ENCODE measurements around the gene DOCK1. TPM values are rescaled to one million over a fixed set of nuclear protein-coding genes. Genes with fewer than 3 reads are reported as not detected.

Gene DOCK1
- total RNA-seq, 4 donors from 2014 or later: 50.8 to 59.0 (median 53.6) TPM

GRCh38 chr10:127033216-127034033, 128.2 kb downstream of the DOCK1 start:
- Histone ChIP-seq H3K4me1 (no peaks in the 10 kb centered on the region), H3K27me3 (no peaks in the 10 kb centered on the region), H3K4me3 (no peak overlapping the region), H3K9me3 (no peaks in the 10 kb centered on the region), H3K27ac (no peak overlapping the region), H3K36me3 (peaks cover 0 to 98% of the 10 kb centered on the region in 2 donors)
- no peak for ATAC-seq
- 64 to 86% methylated on average over 7 to 8 of the region's 12 CpGs for WGBS, 2 donors (ENCODE audit: low coverage in 1 of 2)
- no peak for TF ChIP-seq POLR2A (IDR thresholded peaks at IDR 0.05)
- no peak for TF ChIP-seq EP300 (IDR thresholded peaks at IDR 0.05)

GRCh38 chr10:127034034-127034633, 128.9 kb downstream of the DOCK1 start:
- no peak for ATAC-seq
- Histone ChIP-seq H3K9me3 (no peaks in the 10 kb centered on the region), H3K27me3 (no peaks in the 10 kb centered on the region), H3K36me3 (peaks cover 0 to 98% of the 10 kb centered on the region in 2 donors), H3K4me3 (no peak overlapping the region), H3K4me1 (no peaks in the 10 kb centered on the region), H3K27ac (no peak overlapping the region)
- TF ChIP-seq, protein P1, sequence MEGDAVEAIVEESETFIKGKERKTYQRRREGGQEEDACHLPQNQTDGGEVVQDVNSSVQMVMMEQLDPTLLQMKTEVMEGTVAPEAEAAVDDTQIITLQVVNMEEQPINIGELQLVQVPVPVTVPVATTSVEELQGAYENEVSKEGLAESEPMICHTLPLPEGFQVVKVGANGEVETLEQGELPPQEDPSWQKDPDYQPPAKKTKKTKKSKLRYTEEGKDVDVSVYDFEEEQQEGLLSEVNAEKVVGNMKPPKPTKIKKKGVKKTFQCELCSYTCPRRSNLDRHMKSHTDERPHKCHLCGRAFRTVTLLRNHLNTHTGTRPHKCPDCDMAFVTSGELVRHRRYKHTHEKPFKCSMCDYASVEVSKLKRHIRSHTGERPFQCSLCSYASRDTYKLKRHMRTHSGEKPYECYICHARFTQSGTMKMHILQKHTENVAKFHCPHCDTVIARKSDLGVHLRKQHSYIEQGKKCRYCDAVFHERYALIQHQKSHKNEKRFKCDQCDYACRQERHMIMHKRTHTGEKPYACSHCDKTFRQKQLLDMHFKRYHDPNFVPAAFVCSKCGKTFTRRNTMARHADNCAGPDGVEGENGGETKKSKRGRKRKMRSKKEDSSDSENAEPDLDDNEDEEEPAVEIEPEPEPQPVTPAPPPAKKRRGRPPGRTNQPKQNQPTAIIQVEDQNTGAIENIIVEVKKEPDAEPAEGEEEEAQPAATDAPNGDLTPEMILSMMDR (IDR thresholded peaks at IDR 0.05): no peak
- TF ChIP-seq POLR2AphosphoS5 (IDR thresholded peaks at IDR 0.05) (no peak), POLR2A (IDR thresholded peaks at IDR 0.05) (no peak), EP300 (IDR thresholded peaks at IDR 0.05) (no peak)
- WGBS, 2 donors (ENCODE audit: low coverage in 1 of 2): 63 to 83% methylated on average over 2 to 4 of the region's 7 CpGs

GRCh38 chr10:127034790-127035189, 129.6 kb downstream of the DOCK1 start:
- H3K36me3 ChIP-seq: peaks cover 0 to 98% of the 10 kb centered on the region in 2 donors
- no peak overlapping the region for H3K27ac ChIP-seq
- H3K9me3 ChIP-seq: no peaks in the 10 kb centered on the region
- WGBS, 2 donors (ENCODE audit: low coverage in 1 of 2): 71 to 95% methylated on average over 2 to 4 of the region's 5 CpGs
- no peak overlapping the region for H3K4me3 ChIP-seq
- TF ChIP-seq POLR2A (IDR thresholded peaks at IDR 0.05): no peak
- TF ChIP-seq POLR2AphosphoS5 (IDR thresholded peaks at IDR 0.05): no peak
- TF ChIP-seq, protein P1 (IDR thresholded peaks at IDR 0.05): no peak
- no peak for TF ChIP-seq EP300 (IDR thresholded peaks at IDR 0.05)
- H3K4me1 ChIP-seq: no peaks in the 10 kb centered on the region
- H3K27me3 ChIP-seq: no peaks in the 10 kb centered on the region
- no peak for ATAC-seq

- 100% methylated on average over 2 to 4 of the region's 4 CpGs for WGBS, 2 donors (ENCODE audit: low coverage in 1 of 2)
- Histone ChIP-seq H3K27ac (no peak overlapping the region), H3K27me3 (no peaks in the 10 kb centered on the region), H3K36me3 (peaks cover 0 to 98% of the 10 kb centered on the region in 2 donors), H3K4me3 (no peak overlapping the region), H3K9me3 (no peaks in the 10 kb centered on the region), H3K4me1 (no peaks in the 10 kb centered on the region)
- TF ChIP-seq POLR2AphosphoS5 (IDR thresholded peaks at IDR 0.05) (no peak), POLR2A (IDR thresholded peaks at IDR 0.05) (no peak), EP300 (IDR thresholded peaks at IDR 0.05) (no peak)
- TF ChIP-seq, protein P1 (IDR thresholded peaks at IDR 0.05): no peak
- no peak for ATAC-seq
Measured at GRCh38 chr10:127035827-127036226, 130.6 kb downstream of the DOCK1 start.

DNA sequence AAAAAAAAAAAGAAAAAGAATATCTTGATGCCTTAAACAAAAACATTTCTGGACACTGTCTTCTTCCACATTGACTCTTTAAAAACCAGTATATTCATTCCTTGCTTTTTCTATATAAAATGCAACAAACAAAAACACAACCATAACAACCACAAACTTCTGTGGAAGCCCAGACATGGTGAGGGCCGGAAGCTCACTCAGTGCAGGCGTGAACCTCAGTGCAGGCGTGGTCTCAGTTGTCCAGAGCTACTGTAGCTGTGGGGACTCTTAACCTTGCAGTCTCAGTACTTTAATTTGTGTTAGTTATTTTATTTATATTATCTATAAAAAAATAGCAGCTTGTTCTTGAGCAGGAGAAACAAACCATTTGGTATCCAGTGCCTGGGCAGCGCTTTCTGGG, 131.8 kb downstream of the DOCK1 start:
- H3K9me3 ChIP-seq: no peaks in the 10 kb centered on the region
- H3K4me1 ChIP-seq: no peaks in the 10 kb centered on the region
- H3K27me3 ChIP-seq: no peaks in the 10 kb centered on the region
- no peak overlapping the region for H3K4me3 ChIP-seq
- 94 to 97% methylated on average over 2 to 4 of the region's 4 CpGs for WGBS, 2 donors (ENCODE audit: low coverage in 1 of 2)
- TF ChIP-seq EP300 (IDR thresholded peaks at IDR 0.05) (no peak), POLR2AphosphoS5 (IDR thresholded peaks at IDR 0.05) (no peak), POLR2A (IDR thresholded peaks at IDR 0.05) (no peak)
- TF ChIP-seq, protein P1 (IDR thresholded peaks at IDR 0.05): no peak
- H3K36me3 ChIP-seq: peaks cover 0 to 98% of the 10 kb centered on the region in 2 donors
- H3K27ac ChIP-seq: no peak overlapping the region
- ATAC-seq: no peak
